ENCODE measurements around the gene HYAL3.

Gene HYAL3

GRCh38 chr3:50339485-50340146 lies 40.4 kb upstream of the HYAL3 start:
- H3K4me3 ChIP-seq (ENCODE audit: low read length): peak overlapping the region; percentile 79
- H3K9ac ChIP-seq (ENCODE audit: low read depth, low read length): peak overlapping the region; percentile 82
- H3K4me1 ChIP-seq (ENCODE audit: control insufficient read depth, insufficient read depth, low read length): peaks cover 53% of the 10 kb centered on the region
- peak overlapping the region; percentile 81 for H3K4me2 ChIP-seq (ENCODE audit: low read length)
- no peaks in the 10 kb centered on the region for H3K27me3 ChIP-seq (ENCODE audit: control insufficient read depth, insufficient read depth, low read length)
- H3K9me3 ChIP-seq (replicated peaks; ENCODE audit: low read length): no peaks in the 10 kb centered on the region
- H3K36me3 ChIP-seq (ENCODE audit: insufficient read depth, low read length): no peaks in the 10 kb centered on the region

GRCh38 chr3:50338965-50339364 lies 39.8 kb upstream of the HYAL3 start:
- Histone ChIP-seq H3K36me3 (ENCODE audit: insufficient read depth, low read length) (no peaks in the 10 kb centered on the region), H3K4me3 (ENCODE audit: low read length) (peak overlapping the region; percentile 21), H3K27me3 (ENCODE audit: control insufficient read depth, insufficient read depth, low read length) (no peaks in the 10 kb centered on the region), H3K4me1 (ENCODE audit: control insufficient read depth, insufficient read depth, low read length) (peaks cover 60% of the 10 kb centered on the region), H3K4me2 (ENCODE audit: low read length) (peak overlapping the region; percentile 81), H3K9ac (ENCODE audit: low read depth, low read length) (no peak overlapping the region), H3K9me3 (replicated peaks; ENCODE audit: low read length) (no peaks in the 10 kb centered on the region)

GRCh38 chr3:50337175-50337861 lies 38.1 kb upstream of the HYAL3 start:
- Histone ChIP-seq H3K4me2 (ENCODE audit: low read length) (peak overlapping the region; percentile 81), H3K9ac (ENCODE audit: low read depth, low read length) (peak overlapping the region; percentile 94), H3K4me1 (ENCODE audit: control insufficient read depth, insufficient read depth, low read length) (peaks cover 69% of the 10 kb centered on the region), H3K27me3 (ENCODE audit: control insufficient read depth, insufficient read depth, low read length) (no peaks in the 10 kb centered on the region), H3K36me3 (ENCODE audit: insufficient read depth, low read length) (no peaks in the 10 kb centered on the region), H3K4me3 (ENCODE audit: low read length) (peak overlapping the region; percentile 98), H3K9me3 (replicated peaks; ENCODE audit: low read length) (no peaks in the 10 kb centered on the region)

GRCh38 chr3:50336452-50337174 lies 37.4 kb upstream of the HYAL3 start:
- Histone ChIP-seq H3K36me3 (ENCODE audit: insufficient read depth, low read length) (peaks cover 7% of the 10 kb centered on the region), H3K4me2 (ENCODE audit: low read length) (peak overlapping the region; percentile 81), H3K4me3 (ENCODE audit: low read length) (peak overlapping the region; percentile 98), H3K9me3 (replicated peaks; ENCODE audit: low read length) (no peaks in the 10 kb centered on the region), H3K27me3 (ENCODE audit: control insufficient read depth, insufficient read depth, low read length) (no peaks in the 10 kb centered on the region), H3K9ac (ENCODE audit: low read depth, low read length) (peak overlapping the region; percentile 94), H3K4me1 (ENCODE audit: control insufficient read depth, insufficient read depth, low read length) (peaks cover 68% of the 10 kb centered on the region)

GRCh38 chr3:50334339-50335075 lies 35.3 kb upstream of the HYAL3 start:
- Histone ChIP-seq H3K4me2 (ENCODE audit: low read length) (peak overlapping the region; percentile 60), H3K36me3 (ENCODE audit: insufficient read depth, low read length) (peaks cover 28% of the 10 kb centered on the region), H3K9me3 (replicated peaks; ENCODE audit: low read length) (no peaks in the 10 kb centered on the region), H3K27me3 (ENCODE audit: control insufficient read depth, insufficient read depth, low read length) (no peaks in the 10 kb centered on the region), H3K4me3 (ENCODE audit: low read length) (peak overlapping the region; percentile 2), H3K9ac (ENCODE audit: low read depth, low read length) (peak overlapping the region; percentile 32), H3K4me1 (ENCODE audit: control insufficient read depth, insufficient read depth, low read length) (peaks cover 48% of the 10 kb centered on the region)

GRCh38 chr3:50333744-50334328 lies 34.6 kb upstream of the HYAL3 start:
- Histone ChIP-seq H3K4me2 (ENCODE audit: low read length) (peak overlapping the region; percentile 60), H3K9ac (ENCODE audit: low read depth, low read length) (peak overlapping the region; percentile 32), H3K36me3 (ENCODE audit: insufficient read depth, low read length) (peaks cover 33% of the 10 kb centered on the region), H3K27me3 (ENCODE audit: control insufficient read depth, insufficient read depth, low read length) (no peaks in the 10 kb centered on the region), H3K4me1 (ENCODE audit: control insufficient read depth, insufficient read depth, low read length) (peaks cover 45% of the 10 kb centered on the region), H3K9me3 (replicated peaks; ENCODE audit: low read length) (no peaks in the 10 kb centered on the region), H3K4me3 (ENCODE audit: low read length) (no peak overlapping the region)

GRCh38 chr3:50331364-50331907 lies 32.2 kb upstream of the HYAL3 start:
- peaks cover 33% of the 10 kb centered on the region for H3K36me3 ChIP-seq (ENCODE audit: insufficient read depth, low read length)
- H3K27me3 ChIP-seq (ENCODE audit: control insufficient read depth, insufficient read depth, low read length): no peaks in the 10 kb centered on the region

GRCh38 chr3:50330330-50330729 lies 31.1 kb upstream of the HYAL3 start:
- H3K4me3 ChIP-seq (ENCODE audit: low read length): no peak overlapping the region
- peaks cover 39% of the 10 kb centered on the region for H3K36me3 ChIP-seq (ENCODE audit: insufficient read depth, low read length)
- no peak overlapping the region for H3K9ac ChIP-seq (ENCODE audit: low read depth, low read length)
- no peak overlapping the region for H3K4me2 ChIP-seq (ENCODE audit: low read length)
- H3K4me1 ChIP-seq (ENCODE audit: control insufficient read depth, insufficient read depth, low read length): peaks cover 37% of the 10 kb centered on the region
- no peaks in the 10 kb centered on the region for H3K9me3 ChIP-seq (replicated peaks; ENCODE audit: low read length)
- no peaks in the 10 kb centered on the region for H3K27me3 ChIP-seq (ENCODE audit: control insufficient read depth, insufficient read depth, low read length)

More at GRCh38 chr3:50331364-50331907, 32.2 kb upstream of the HYAL3 start:
- no peak overlapping the region for H3K4me3 ChIP-seq (ENCODE audit: low read length)
- H3K9ac ChIP-seq (ENCODE audit: low read depth, low read length): no peak overlapping the region
- H3K9me3 ChIP-seq (replicated peaks; ENCODE audit: low read length): no peaks in the 10 kb centered on the region
- H3K4me1 ChIP-seq (ENCODE audit: control insufficient read depth, insufficient read depth, low read length): peaks cover 47% of the 10 kb centered on the region
- H3K4me2 ChIP-seq (ENCODE audit: low read length): no peak overlapping the region

- Histone ChIP-seq H3K36me3 (ENCODE audit: insufficient read depth, low read length) (peaks cover 39% of the 10 kb centered on the region), H3K9me3 (replicated peaks; ENCODE audit: low read length) (no peaks in the 10 kb centered on the region), H3K4me3 (ENCODE audit: low read length) (peak within 1 kb of the TSS; percentile 92), H3K4me2 (ENCODE audit: low read length) (peak within 1 kb of the TSS; percentile 99), H3K27me3 (ENCODE audit: control insufficient read depth, insufficient read depth, low read length) (no peaks in the 10 kb centered on the region), H3K4me1 (ENCODE audit: control insufficient read depth, insufficient read depth, low read length) (peaks cover 15% of the 10 kb centered on the region), H3K9ac (ENCODE audit: low read depth, low read length) (peak within 1 kb of the TSS; percentile 96)
Observed at GRCh38 chr3:50327943-50328691, 28.9 kb upstream of the HYAL3 start, which contains the start of gene TUSC2. Gene TUSC2, minus strand, starts transcription at chr3:50328223. Its CDS starts 124 bp downstream, at chr3:50328099.

GRCh38 chr3:50327129-50327528 lies 27.9 kb upstream of the HYAL3 start:
- H3K4me3 ChIP-seq (ENCODE audit: low read length): peak overlapping the region; percentile 92
- peak overlapping the region; percentile 99 for H3K4me2 ChIP-seq (ENCODE audit: low read length)
- H3K4me1 ChIP-seq (ENCODE audit: control insufficient read depth, insufficient read depth, low read length): peaks cover 21% of the 10 kb centered on the region
- no peaks in the 10 kb centered on the region for H3K9me3 ChIP-seq (replicated peaks; ENCODE audit: low read length)
- peak overlapping the region; percentile 96 for H3K9ac ChIP-seq (ENCODE audit: low read depth, low read length)
- peaks cover 38% of the 10 kb centered on the region for H3K36me3 ChIP-seq (ENCODE audit: insufficient read depth, low read length)
- no peaks in the 10 kb centered on the region for H3K27me3 ChIP-seq (ENCODE audit: control insufficient read depth, insufficient read depth, low read length)

Data from skeletal muscle satellite cell (primary cell).